WTC11 (cell line): ENCODE measurements around the gene IL10. TPM values are rescaled to one million over a fixed set of nuclear protein-coding genes. Genes with fewer than 3 reads are reported as not detected.

Source experiments
- ATAC-seq: fragments of 200-7000 bp; cut with Tn5 transposase; 2 replicates; pipeline ENCODE4 v1.10.0; 2021; ENCODE audit warnings: mild to moderate bottlenecking, moderate library complexity
- CTCF ChIA-PET: fragments of 300-600 bp; sonication (Branson Sonifier 250); formaldehyde crosslinking; loops from one replicate; lab custom pipeline; 2021; ENCODE audit warnings: antibody characterized with exemption; lab: Charles Lee
- POLR2A ChIA-PET: fragments of 350-600 bp; sonication (Branson Sonifier 250); formaldehyde crosslinking; loops from one replicate; lab custom pipeline; 2021; ENCODE audit warnings: antibody characterized with exemption; lab: Charles Lee
- DNase-seq: peaks from one replicate; pipeline ENCODE4 v3.0.0; 2021; ENCODE audit warnings: low spot score
- H3K27ac Mint-ChIP-seq: 2 replicates; pipeline ENCODE4 v1.8.0; 2021; ENCODE audit warnings: mixed read lengths
- H3K27me3 Mint-ChIP-seq: 2 replicates; pipeline ENCODE4 v1.8.0; 2021; ENCODE audit warnings: low read depth, mild to moderate bottlenecking, moderate library complexity, mixed read lengths
- H3K36me3 Mint-ChIP-seq: 2 replicates; pipeline ENCODE4 v1.8.0; 2021; ENCODE audit warnings: mixed read lengths
- H3K4me1 Mint-ChIP-seq: 2 replicates; pipeline ENCODE4 v1.8.0; 2022; ENCODE audit warnings: mixed read lengths
- H3K4me3 Mint-ChIP-seq: 2 replicates; pipeline ENCODE4 v1.8.0; 2021; ENCODE audit warnings: mild to moderate bottlenecking, moderate library complexity, mixed read lengths
- H3K9me3 Mint-ChIP-seq: 2 replicates; pipeline ENCODE4 v1.8.0; 2021; ENCODE audit warnings: mixed read lengths
- CREB1 ChIP-seq: sonication (generic); formaldehyde crosslinking; IDR thresholded peaks from 2 replicates; pipeline ENCODE4 v1.8.0; 2023; ENCODE audit warnings: mild to moderate bottlenecking, missing genetic modification reagents
- FOXJ3 ChIP-seq: sonication (generic); formaldehyde crosslinking; IDR thresholded peaks from 2 replicates; pipeline ENCODE4 v1.9.0; 2021; ENCODE audit warnings: missing genetic modification reagents, mild to moderate bottlenecking, borderline replicate concordance
- JUN ChIP-seq: sonication (generic); formaldehyde crosslinking; IDR thresholded peaks from 2 replicates; pipeline ENCODE4 v1.8.0; 2023; ENCODE audit warnings: mild to moderate bottlenecking, missing genetic modification reagents
- MLX ChIP-seq: sonication (generic); formaldehyde crosslinking; IDR thresholded peaks from 2 replicates; pipeline ENCODE4 v1.8.1; 2023; ENCODE audit warnings: mild to moderate bottlenecking, missing genetic modification reagents, moderate library complexity
- NR2C2 ChIP-seq: sonication (generic); formaldehyde crosslinking; IDR thresholded peaks from 2 replicates; pipeline ENCODE4 v1.8.0; 2022; ENCODE audit warnings: mild to moderate bottlenecking, missing genetic modification reagents
- NR3C1 ChIP-seq: sonication (generic); formaldehyde crosslinking; conservative IDR thresholded peaks from 2 replicates; pipeline ENCODE4 v1.8.1; 2023; ENCODE audit warnings: low read depth, mild to moderate bottlenecking, missing genetic modification reagents
- RELA ChIP-seq: sonication (generic); formaldehyde crosslinking; IDR thresholded peaks from 2 replicates; pipeline ENCODE4 v1.8.1; 2022; ENCODE audit warnings: missing genetic modification reagents, mild to moderate bottlenecking, borderline replicate concordance
- SMAD4 ChIP-seq: sonication (generic); formaldehyde crosslinking; IDR thresholded peaks from 2 replicates; pipeline ENCODE4 v1.8.0; 2022; ENCODE audit warnings: mild to moderate bottlenecking, missing genetic modification reagents
- STAT6 ChIP-seq: sonication (generic); formaldehyde crosslinking; conservative IDR thresholded peaks from 2 replicates; pipeline ENCODE4 v1.8.1; 2023; ENCODE audit warnings: mild to moderate bottlenecking, low read depth, missing genetic modification reagents, moderate library complexity
- ZMAT4 ChIP-seq: fragments of 250-450 bp; sonication (Bioruptor Pico); IDR thresholded peaks from 2 replicates; pipeline ENCODE4 v1.9.0; 2021; ENCODE audit warnings: mild to moderate bottlenecking
- ZNF416 ChIP-seq: fragments of 250-450 bp; sonication (Bioruptor Pico); IDR thresholded peaks from 2 replicates; pipeline ENCODE4 v1.9.0; 2021; ENCODE audit warnings: mild to moderate bottlenecking, inconsistent platforms
- ZNF423 ChIP-seq: fragments of 250-450 bp; sonication (Bioruptor Pico); IDR thresholded peaks from 2 replicates; pipeline ENCODE4 v2.1.2; 2022; ENCODE audit warnings: mild to moderate bottlenecking, moderate library complexity
- ZNF671 ChIP-seq: fragments of 250-450 bp; sonication (Bioruptor Pico); IDR thresholded peaks from 2 replicates; pipeline ENCODE4 v1.8.0; 2021; ENCODE audit warnings: mild to moderate bottlenecking
- total RNA-seq: library from RNA; stranded (reverse); gene quantifications from 3 replicates; pipeline ENCODE4 v1.2.3, GENCODE V29; 2021
- TF ChIP-seq, protein P1 (sequence below): sonication (generic); formaldehyde crosslinking; IDR thresholded peaks from 2 replicates; pipeline ENCODE4 v1.8.1; 2023; ENCODE audit warnings: mild to moderate bottlenecking, moderate library complexity, missing genetic modification reagents
- TF ChIP-seq, protein P2 (sequence below): sonication (generic); formaldehyde crosslinking; IDR thresholded peaks from 2 replicates; pipeline ENCODE4 v1.8.0; 2022; ENCODE audit warnings: missing genetic modification reagents
- TF ChIP-seq, protein P3 (sequence below): sonication (generic); formaldehyde crosslinking; IDR thresholded peaks from 2 replicates; pipeline ENCODE4 v1.8.0; 2022; ENCODE audit warnings: mild to moderate bottlenecking, missing genetic modification reagents

Gene IL10
- total RNA-seq, 1 experiment from 2014 or later, result not detected

DNA sequence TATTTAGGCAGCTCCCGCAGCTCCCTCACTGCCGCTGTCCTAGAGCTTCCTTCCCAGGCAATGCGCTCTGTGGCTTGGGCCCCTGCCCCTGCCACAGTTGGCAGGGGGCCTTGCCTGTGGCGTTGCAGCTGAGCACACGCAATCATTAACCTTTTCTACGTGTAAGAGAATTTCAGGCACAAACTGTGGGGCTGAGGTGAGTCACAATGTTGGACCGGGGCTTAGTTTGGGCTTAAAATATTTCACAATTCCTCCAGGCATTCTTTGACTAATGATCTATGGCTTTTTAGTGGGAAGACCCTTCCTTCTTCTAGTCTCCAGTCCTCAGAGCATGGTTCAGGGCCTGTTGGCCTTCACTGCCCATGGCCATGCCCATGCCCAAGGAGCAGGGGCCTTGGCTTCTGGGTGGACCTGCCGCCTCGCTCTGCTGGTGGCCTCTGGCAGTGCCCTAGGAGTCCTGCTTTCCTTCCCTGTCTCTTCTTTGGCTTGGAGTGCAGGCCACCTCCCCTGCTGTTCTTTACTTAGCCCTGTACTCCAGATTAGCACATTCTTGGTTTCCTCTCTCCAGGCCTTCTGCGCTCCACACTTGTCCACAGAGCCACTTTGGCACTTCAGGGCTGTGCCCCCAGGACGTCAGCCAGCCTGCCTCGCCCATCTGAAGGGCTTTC, 48.4 kb downstream of the IL10 start:
- Mint-ChIP-seq H3K9me3 (no peaks in the 10 kb centered on the region), H3K4me1 (peaks cover 26% of the 10 kb centered on the region), H3K27ac (peak overlapping the region; percentile 78; the same call in 1 of the 2 replicates), H3K27me3 (no peaks in the 10 kb centered on the region), H3K36me3 (no peaks in the 10 kb centered on the region), H3K4me3 (no peak overlapping the region)
- CTCF ChIA-PET, result interaction anchor here (0.6 to 3.1 kb wide), 20 partner anchors 9 to 258 kb away, joined by 3 to 9 read pairs (median 4); no protein-coding TSS in a partner anchor
- POLR2A ChIA-PET, result no interaction called here
- no peak for DNase-seq
- ATAC-seq, result peak; percentile 56
- TF ChIP-seq ZNF423 (CRISPR knock-in tag) (peak; percentile 35; the same call in 1 of the 2 replicates), STAT6 (no peak), ZNF416 (CRISPR knock-in tag) (no peak)
- TF ChIP-seq, protein P1, sequence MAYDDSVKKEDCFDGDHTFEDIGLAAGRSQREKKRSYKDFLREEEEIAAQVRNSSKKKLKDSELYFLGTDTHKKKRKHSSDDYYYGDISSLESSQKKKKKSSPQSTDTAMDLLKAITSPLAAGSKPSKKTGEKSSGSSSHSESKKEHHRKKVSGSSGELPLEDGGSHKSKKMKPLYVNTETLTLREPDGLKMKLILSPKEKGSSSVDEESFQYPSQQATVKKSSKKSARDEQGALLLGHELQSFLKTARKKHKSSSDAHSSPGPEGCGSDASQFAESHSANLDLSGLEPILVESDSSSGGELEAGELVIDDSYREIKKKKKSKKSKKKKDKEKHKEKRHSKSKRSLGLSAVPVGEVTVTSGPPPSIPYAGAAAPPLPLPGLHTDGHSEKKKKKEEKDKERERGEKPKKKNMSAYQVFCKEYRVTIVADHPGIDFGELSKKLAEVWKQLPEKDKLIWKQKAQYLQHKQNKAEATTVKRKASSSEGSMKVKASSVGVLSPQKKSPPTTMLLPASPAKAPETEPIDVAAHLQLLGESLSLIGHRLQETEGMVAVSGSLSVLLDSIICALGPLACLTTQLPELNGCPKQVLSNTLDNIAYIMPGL (CRISPR knock-in tag), result no peak

DNA sequence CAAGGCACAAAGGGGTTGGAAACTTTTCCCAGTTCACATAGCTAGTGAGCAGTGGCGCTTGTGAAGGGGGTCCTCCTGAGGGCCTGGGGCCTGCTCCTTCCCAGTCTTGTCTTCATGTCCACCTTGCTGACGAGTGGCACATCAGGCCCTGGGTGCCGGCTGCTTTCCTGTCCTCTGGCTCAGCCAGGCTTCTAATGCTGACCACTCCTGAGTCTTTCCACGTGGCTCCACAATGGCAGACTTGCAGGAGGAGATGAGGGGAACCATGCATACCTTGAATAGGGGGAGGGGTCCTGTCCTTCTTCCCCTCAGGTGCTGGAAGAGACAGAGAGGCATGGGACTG, 48.9 kb downstream of the IL10 start:
- no peak for DNase-seq
- H3K9me3 Mint-ChIP-seq, result no peaks in the 10 kb centered on the region
- H3K27ac Mint-ChIP-seq, result peak overlapping the region; percentile 61; the same call in 1 of the 2 replicates
- H3K36me3 Mint-ChIP-seq, result no peaks in the 10 kb centered on the region
- no peak; the same call in 1 of the 2 replicates for ATAC-seq
- peaks cover 26% of the 10 kb centered on the region for H3K4me1 Mint-ChIP-seq
- H3K27me3 Mint-ChIP-seq, result no peaks in the 10 kb centered on the region
- H3K4me3 Mint-ChIP-seq, result no peak overlapping the region
- no peak for TF ChIP-seq CREB1 (CRISPR knock-in tag)
- TF ChIP-seq ZMAT4, result no peak
- TF ChIP-seq, protein P2, sequence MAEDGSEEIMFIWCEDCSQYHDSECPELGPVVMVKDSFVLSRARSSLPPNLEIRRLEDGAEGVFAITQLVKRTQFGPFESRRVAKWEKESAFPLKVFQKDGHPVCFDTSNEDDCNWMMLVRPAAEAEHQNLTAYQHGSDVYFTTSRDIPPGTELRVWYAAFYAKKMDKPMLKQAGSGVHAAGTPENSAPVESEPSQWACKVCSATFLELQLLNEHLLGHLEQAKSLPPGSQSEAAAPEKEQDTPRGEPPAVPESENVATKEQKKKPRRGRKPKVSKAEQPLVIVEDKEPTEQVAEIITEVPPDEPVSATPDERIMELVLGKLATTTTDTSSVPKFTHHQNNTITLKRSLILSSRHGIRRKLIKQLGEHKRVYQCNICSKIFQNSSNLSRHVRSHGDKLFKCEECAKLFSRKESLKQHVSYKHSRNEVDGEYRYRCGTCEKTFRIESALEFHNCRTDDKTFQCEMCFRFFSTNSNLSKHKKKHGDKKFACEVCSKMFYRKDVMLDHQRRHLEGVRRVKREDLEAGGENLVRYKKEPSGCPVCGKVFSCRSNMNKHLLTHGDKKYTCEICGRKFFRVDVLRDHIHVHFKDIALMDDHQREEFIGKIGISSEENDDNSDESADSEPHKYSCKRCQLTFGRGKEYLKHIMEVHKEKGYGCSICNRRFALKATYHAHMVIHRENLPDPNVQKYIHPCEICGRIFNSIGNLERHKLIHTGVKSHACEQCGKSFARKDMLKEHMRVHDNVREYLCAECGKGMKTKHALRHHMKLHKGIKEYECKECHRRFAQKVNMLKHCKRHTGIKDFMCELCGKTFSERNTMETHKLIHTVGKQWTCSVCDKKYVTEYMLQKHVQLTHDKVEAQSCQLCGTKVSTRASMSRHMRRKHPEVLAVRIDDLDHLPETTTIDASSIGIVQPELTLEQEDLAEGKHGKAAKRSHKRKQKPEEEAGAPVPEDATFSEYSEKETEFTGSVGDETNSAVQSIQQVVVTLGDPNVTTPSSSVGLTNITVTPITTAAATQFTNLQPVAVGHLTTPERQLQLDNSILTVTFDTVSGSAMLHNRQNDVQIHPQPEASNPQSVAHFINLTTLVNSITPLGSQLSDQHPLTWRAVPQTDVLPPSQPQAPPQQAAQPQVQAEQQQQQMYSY (CRISPR knock-in tag), result no peak
- no peak for TF ChIP-seq SMAD4 (CRISPR knock-in tag)
- no peak for TF ChIP-seq RELA (CRISPR knock-in tag)
- no peak for TF ChIP-seq JUN (CRISPR knock-in tag)
- no peak for TF ChIP-seq NR3C1 (CRISPR knock-in tag)
- TF ChIP-seq MLX, result no peak
- no peak for TF ChIP-seq FOXJ3 (CRISPR knock-in tag)
- no peak for TF ChIP-seq ZNF671 (CRISPR knock-in tag)
- TF ChIP-seq NR2C2 (CRISPR knock-in tag), result no peak
- TF ChIP-seq STAT6, result no peak
- TF ChIP-seq, protein P3, sequence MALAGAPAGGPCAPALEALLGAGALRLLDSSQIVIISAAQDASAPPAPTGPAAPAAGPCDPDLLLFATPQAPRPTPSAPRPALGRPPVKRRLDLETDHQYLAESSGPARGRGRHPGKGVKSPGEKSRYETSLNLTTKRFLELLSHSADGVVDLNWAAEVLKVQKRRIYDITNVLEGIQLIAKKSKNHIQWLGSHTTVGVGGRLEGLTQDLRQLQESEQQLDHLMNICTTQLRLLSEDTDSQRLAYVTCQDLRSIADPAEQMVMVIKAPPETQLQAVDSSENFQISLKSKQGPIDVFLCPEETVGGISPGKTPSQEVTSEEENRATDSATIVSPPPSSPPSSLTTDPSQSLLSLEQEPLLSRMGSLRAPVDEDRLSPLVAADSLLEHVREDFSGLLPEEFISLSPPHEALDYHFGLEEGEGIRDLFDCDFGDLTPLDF (CRISPR knock-in tag), result no peak
- CTCF ChIA-PET, result interaction anchor here (0.6 to 3.1 kb wide), 13 partner anchors 8 to 189 kb away, joined by 3 to 9 read pairs (median 5); no protein-coding TSS in a partner anchor
- POLR2A ChIA-PET, result no interaction called here
